Breast epithelium (tissue), 3 donors: ENCODE results near the gene MBTPS1.

Source experiments
- POLR2AphosphoS5 ChIP-seq, 3 donors: sonication (generic); formaldehyde crosslinking; IDR thresholded peaks; one replicate each; pipeline ENCODE4 v1.6.1; 2017; ENCODE audit warnings: antibody characterized with exemption in 3 of 3
- TF ChIP-seq, protein P1 (sequence below), 3 donors: fragments of 450-650 bp; IDR thresholded peaks; one replicate each; pipeline ENCODE4 v1.5.1; 2016 to 2017; ENCODE audit warnings: antibody characterized with exemption in 3 of 3, mild to moderate bottlenecking in 3 of 3, moderate library complexity in 3 of 3

DNA sequence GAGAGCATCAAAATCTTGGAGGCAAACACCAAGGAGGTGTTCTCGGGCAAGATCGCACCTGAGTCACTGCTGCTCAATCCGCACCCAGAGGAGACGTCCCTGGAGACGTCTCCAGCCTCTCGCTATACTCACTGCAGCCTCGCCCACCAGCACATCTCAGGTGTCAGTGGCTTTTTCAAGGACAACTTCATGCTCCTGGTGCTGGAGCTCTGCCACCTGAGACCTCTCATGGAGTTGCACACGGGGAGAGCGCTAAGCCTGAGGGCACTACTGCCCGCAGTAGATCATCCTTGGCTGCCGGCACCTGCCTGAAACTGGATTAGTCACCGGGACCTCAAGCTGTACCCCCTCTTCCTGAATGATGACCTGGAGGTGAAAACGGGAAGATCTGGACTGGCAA, 2.6 kb upstream of the MBTPS1 start:
- TF ChIP-seq, protein P1, sequence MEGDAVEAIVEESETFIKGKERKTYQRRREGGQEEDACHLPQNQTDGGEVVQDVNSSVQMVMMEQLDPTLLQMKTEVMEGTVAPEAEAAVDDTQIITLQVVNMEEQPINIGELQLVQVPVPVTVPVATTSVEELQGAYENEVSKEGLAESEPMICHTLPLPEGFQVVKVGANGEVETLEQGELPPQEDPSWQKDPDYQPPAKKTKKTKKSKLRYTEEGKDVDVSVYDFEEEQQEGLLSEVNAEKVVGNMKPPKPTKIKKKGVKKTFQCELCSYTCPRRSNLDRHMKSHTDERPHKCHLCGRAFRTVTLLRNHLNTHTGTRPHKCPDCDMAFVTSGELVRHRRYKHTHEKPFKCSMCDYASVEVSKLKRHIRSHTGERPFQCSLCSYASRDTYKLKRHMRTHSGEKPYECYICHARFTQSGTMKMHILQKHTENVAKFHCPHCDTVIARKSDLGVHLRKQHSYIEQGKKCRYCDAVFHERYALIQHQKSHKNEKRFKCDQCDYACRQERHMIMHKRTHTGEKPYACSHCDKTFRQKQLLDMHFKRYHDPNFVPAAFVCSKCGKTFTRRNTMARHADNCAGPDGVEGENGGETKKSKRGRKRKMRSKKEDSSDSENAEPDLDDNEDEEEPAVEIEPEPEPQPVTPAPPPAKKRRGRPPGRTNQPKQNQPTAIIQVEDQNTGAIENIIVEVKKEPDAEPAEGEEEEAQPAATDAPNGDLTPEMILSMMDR (IDR thresholded peaks at IDR 0.05), result no peak
- TF ChIP-seq POLR2AphosphoS5 (IDR thresholded peaks at IDR 0.05), result no peak
